Heart right ventricle (tissue), 16 donors: ENCODE results near the gene CREB5. TPM values are rescaled to one million over a fixed set of nuclear protein-coding genes. Genes with fewer than 3 reads are reported as not detected.
A peak's percentile ranks its signal among the peaks of the same experiment; 100 is the strongest.

Experiments used
- ATAC-seq, 8 donors: fragments of 200-7000 bp; cut with Tn5 transposase; one replicate each; pipeline ENCODE4 v1.9.1; 2020; ENCODE audit warnings: mild to moderate bottlenecking in 8 of 8, moderate library complexity in 8 of 8, moderate number of reproducible peaks in 1 of 8
- DNase-seq, 2 donors: peaks; one replicate each; pipeline ENCODE4 v3.0.0-alpha.2; 2020
- H3K27ac ChIP-seq, 10 donors: fragments of 200-600 bp; sonication (generic) in 2 of 10; one replicate each; pipeline versions ENCODE4 v1.5.0 to v1.8.0; 2020 to 2022; ENCODE audit warnings: mild to moderate bottlenecking in 3 of 10
- H3K27me3 ChIP-seq, 7 donors: fragments of 200-600 bp; one replicate each; pipeline ENCODE4 v1.8.0; 2021 to 2022; ENCODE audit warnings: mild to moderate bottlenecking in 2 of 7
- H3K36me3 ChIP-seq, 9 donors: fragments of 200-600 bp; sonication (generic) in 1 of 9; one replicate each; pipeline versions ENCODE4 v1.5.0 to v1.8.0; 2020 to 2022; ENCODE audit warnings: mild to moderate bottlenecking in 2 of 9
- H3K4me1 ChIP-seq, 9 donors: fragments of 200-600 bp; sonication (generic) in 1 of 9; one replicate each; pipeline versions ENCODE4 v1.5.0 to v1.8.0; 2020 to 2022; ENCODE audit warnings: mild to moderate bottlenecking in 4 of 9
- H3K4me3 ChIP-seq, 10 donors: fragments of 200-600 bp; sonication (generic) in 2 of 10; one replicate each; pipeline versions ENCODE4 v1.5.0 to v1.8.0; 2020 to 2022; ENCODE audit warnings: mild to moderate bottlenecking in 7 of 10, moderate library complexity in 2 of 10
- H3K9me3 ChIP-seq, 11 donors: fragments of 200-600 bp in 10 of 11; sonication (generic) in 2 of 11; one replicate each; pipeline versions ENCODE4 v1.5.0 to v1.8.0; 2013 to 2022; ENCODE audit warnings: mild to moderate bottlenecking in 2 of 11, control low read depth in 1 of 11, moderate library complexity in 1 of 11
- CTCF ChIP-seq, 9 donors: fragments of 200-600 bp; sonication (generic) in 2 of 9; IDR thresholded peaks; one replicate each; pipeline versions ENCODE4 v1.5.0 to v1.8.0; 2021 to 2022; ENCODE audit warnings: antibody characterized with exemption in 9 of 9, mild to moderate bottlenecking in 5 of 9, moderate library complexity in 1 of 9
- WGBS, 2 donors: extraction: QIAGEN DNeasy Blood & Tissue Kit; methylation state at CpG; one replicate each; pipeline ENCODE4 v1.1.7; 2013; ENCODE audit warnings: inconsistent platforms in 1 of 2; 5-methylcytosine and 5-hydroxymethylcytosine counted together
- intact Hi-C, 10 donors: fragments of 100-400 bp; cut with DNase I; formaldehyde crosslinking; loops; one replicate each; pipeline versions ENCODE4 v1.11.1 to v1.14.2; 2022
- polyA plus RNA-seq, 2 donors: library from polyadenylated mRNA; stranded (reverse); fragments of 200-250 nt; gene quantifications; one replicate each; pipeline ENCODE4 v1.2.3, GENCODE V29; 2013
- total RNA-seq, 10 donors: library from RNA; stranded (reverse); fragmentation: NEBNext Ultra II Directional in 3 of 10; extraction: Animal tissue kit (Norgen Biotek cat#: 25700) in 3 of 10; gene quantifications; one replicate each; pipeline versions ENCODE4 v1.2.1 to v1.2.4, GENCODE V29; 2021 to 2023
- donor health status: Arrhythmogenic right ventricular cardiomyopathy.
- donor health status: ischemic (EF 13 %, LVEDD 7.1; RV severe dilation, severe dysfunction).
- donor health status: healthy with polysubstance abuse.
- donor health status: DM: no; HTN: yes; CAD: no.
- donor health status: DM: no; HTN: no; CAD: no.
- donor health status: ischemic (EF 25% LVEDD 6.9; RV normal size, moderate dysfunction).
- donor health status: ischemic (EF 25% LVEDD 5.7; RV mildly dilated, moderate dysfunction).
- donor health status: healthy.
- donor health status: DM: yes; HTN: yes; CAD: no.
- donor health status: Ischemic cardiomyopathy.
- donor health status: ischemic (EF 35%, LVEDD 5.7; RV mildly dilated, moderate dysfunction).
- donor health status: nonischemic (EF 11% LVEDD 7.7; RV severe dilation, severe dysfunction).
- donor health status: DM: yes; HTN: yes; CAD: no.
- donor health status: PGD.
- donor health status: ischemic (EF 29% LVEDD 5.4; RV normal size, mild dysfunction).
- donor health status: nonischemic (EF 23%, LVEDD 6.1; RV moderate dilation, normal function).

CREB5 gene
- total and polyA plus RNA-seq, 12 donors, result 4.7 to 170 (median 19.0) TPM

GRCh38 chr7:28842769-28843295, 430.5 kb downstream of the CREB5 start:
- ATAC-seq, result peak in 5 of 8 donors; percentile 23 to 84 (median 51)
- WGBS, 2 donors, result 94 to 97% methylated on average over 1 of the region's 1 CpG

GRCh38 chr7:28845106-28845505, 432.8 kb downstream of the CREB5 start:
- Histone ChIP-seq H3K27me3 (peaks cover 0 to 7% (median 0%) of the 10 kb centered on the region in 7 donors), H3K27ac (no peak overlapping the region), H3K9me3 (no peaks in the 10 kb centered on the region), H3K36me3 (no peaks in the 10 kb centered on the region), H3K4me1 (peaks cover 0 to 9% (median 0%) of the 10 kb centered on the region in 9 donors), H3K4me3 (no peak overlapping the region)
- DNase-seq, result no peak
- no peak for ATAC-seq
- no peak for TF ChIP-seq CTCF (IDR thresholded peaks at IDR 0.05)
- intact Hi-C loops, result loop anchor here in 1 of 10 donors (10.0 kb wide), 1 partner anchor 150 kb away; no protein-coding TSS in a partner anchor
- WGBS, 2 donors, result 77 to 86% methylated on average over 1 of the region's 1 CpG

More at GRCh38 chr7:28842769-28843295, 430.5 kb downstream of the CREB5 start:
- no peak for TF ChIP-seq CTCF (IDR thresholded peaks at IDR 0.05)
- intact Hi-C loops, result loop anchor here in 1 of 10 donors (10.0 kb wide), 1 partner anchor 148 kb away; no protein-coding TSS in a partner anchor
- no peak for DNase-seq
- H3K27ac ChIP-seq, result no peak overlapping the region
- H3K36me3 ChIP-seq, result no peaks in the 10 kb centered on the region
- no peak overlapping the region for H3K4me3 ChIP-seq
- no peaks in the 10 kb centered on the region for H3K9me3 ChIP-seq
- H3K27me3 ChIP-seq, result no peaks in the 10 kb centered on the region
- peaks cover 0 to 9% (median 0%) of the 10 kb centered on the region in 9 donors for H3K4me1 ChIP-seq

GRCh38 chr7:28847176-28847575, 434.9 kb downstream of the CREB5 start:
- peak overlapping the region in 1 of 10 donors; percentile 53 for H3K27ac ChIP-seq
- ATAC-seq, result peak in 3 of 8 donors; percentile 12 to 26 (median 18)
- WGBS, 2 donors, result 86 to 91% methylated on average over 10 of the region's 10 CpGs

GRCh38 chr7:28847681-28848080, 435.4 kb downstream of the CREB5 start:
- H3K27ac ChIP-seq, result no peak overlapping the region
- intact Hi-C loops, result loop anchor here in 1 of 10 donors (10.0 kb wide), 1 partner anchor 153 kb away; no protein-coding TSS in a partner anchor
- H3K27me3 ChIP-seq, result peaks cover 0 to 29% (median 0%) of the 10 kb centered on the region in 7 donors
- peaks cover 0 to 4% (median 0%) of the 10 kb centered on the region in 9 donors for H3K4me1 ChIP-seq
- no peak overlapping the region for H3K4me3 ChIP-seq
- ATAC-seq (peak; percentile 67 to 95 (median 86)), DNase-seq (peak; percentile 15 to 53)
- H3K9me3 ChIP-seq, result no peaks in the 10 kb centered on the region
- H3K36me3 ChIP-seq, result no peaks in the 10 kb centered on the region
- 58 to 75% methylated on average over 13 of the region's 13 CpGs for WGBS, 2 donors
- no peak for TF ChIP-seq CTCF (IDR thresholded peaks at IDR 0.05)

More at GRCh38 chr7:28847176-28847575, 434.9 kb downstream of the CREB5 start:
- Histone ChIP-seq H3K27me3 (peaks cover 0 to 24% (median 0%) of the 10 kb centered on the region in 7 donors), H3K36me3 (no peaks in the 10 kb centered on the region), H3K4me1 (peaks cover 0 to 9% (median 0%) of the 10 kb centered on the region in 9 donors), H3K4me3 (no peak overlapping the region), H3K9me3 (no peaks in the 10 kb centered on the region)
- DNase-seq, result no peak
- no peak for TF ChIP-seq CTCF (IDR thresholded peaks at IDR 0.05)
- intact Hi-C loops, result loop anchor here in 1 of 10 donors (10.0 kb wide), 1 partner anchor 152 kb away; no protein-coding TSS in a partner anchor
